GM12878 (cell line): ENCODE results near the gene NTF3. TPM values are rescaled to one million over a fixed set of nuclear protein-coding genes. Genes with fewer than 3 reads are reported as not detected.

Experiments used
- ATAC-seq: fragments of 200-7000 bp; cut with Tn5 transposase; 3 replicates; pipeline ENCODE4 v1.9.1; 2020; ENCODE audit warnings: mild to moderate bottlenecking, moderate library complexity
- BruUV-seq: library from RNA; stranded (reverse); fragments of 400-500 nt; replicated peaks from 2 replicates; lab custom pipeline; 2021; lab: Mats Ljungman, UMichigan
- CTCF ChIA-PET: fragments of 300-600 bp; sonication (Branson Sonifier 250); formaldehyde crosslinking; extraction: SDS; loops from one replicate; lab custom pipeline; 2021; ENCODE audit warnings: inconsistent platforms; lab: Yijun Ruan, JAX
- POLR2A ChIA-PET: fragments of 350-600 bp; formaldehyde crosslinking; extraction: SDS; loops from one replicate; lab custom pipeline; 2021; ENCODE audit warnings: inconsistent platforms; lab: Charles Lee
- RAD21 ChIA-PET: fragments of 300-600 bp; sonication (Branson Sonifier 250); formaldehyde crosslinking; loops from one replicate; lab custom pipeline; 2023; ENCODE audit warnings: antibody characterized with exemption; ENCODE audit not compliant: unreplicated experiment; lab: Charles Lee
- SMC1A ChIA-PET: fragments of 300-600 bp; sonication (Branson Sonifier 250); formaldehyde crosslinking; loops from one replicate; lab custom pipeline; 2023; ENCODE audit not compliant: unreplicated experiment, uncharacterized antibody; lab: Charles Lee
- DNase-seq: peaks from one replicate; pipeline ENCODE4 v3.0.0-alpha.2; 2011; ENCODE audit warnings: low read depth, low spot score
- FAIRE-seq: peaks from 3 replicates; lab custom pipeline; 2011; peaks lifted over from hg19 to GRCh38; lab: Jason Lieb, UNC
- H2AFZ ChIP-seq: 2 replicates; pipeline ENCODE4 v1.6.0; 2011; ENCODE audit warnings: low read depth, low read length, control low read depth; ENCODE audit not compliant: control insufficient read depth
- H3K27ac ChIP-seq: 2 replicates; pipeline ENCODE4 v1.5.1; 2011; ENCODE audit warnings: control low read depth; ENCODE audit not compliant: control insufficient read depth, insufficient read depth
- H3K27me3 ChIP-seq, 2 experiments: replicated peaks in 1 of 2; 2 replicates each; pipeline versions ENCODE4 v1.6.0 to v1.6.1; 2011; ENCODE audit warnings: low read length in 1 of 2; ENCODE audit not compliant: control insufficient read depth in 2 of 2, insufficient read depth in 2 of 2
- H3K36me3 ChIP-seq, 2 experiments: 2 replicates each; pipeline ENCODE4 v1.5.1; 2011; ENCODE audit warnings: low read length in 1 of 2; ENCODE audit not compliant: control insufficient read depth in 2 of 2, insufficient read depth in 2 of 2
- H3K4me1 ChIP-seq: 2 replicates; pipeline ENCODE4 v1.6.1; 2011; ENCODE audit warnings: mild to moderate bottlenecking, low read length, moderate library complexity, mixed read lengths; ENCODE audit not compliant: control insufficient read depth, insufficient read depth
- H3K4me2 ChIP-seq: 2 replicates; pipeline ENCODE4 v1.6.0; 2011; ENCODE audit warnings: control low read depth; ENCODE audit not compliant: control insufficient read depth, insufficient read depth
- H3K4me3 ChIP-seq: fragments of 200-600 bp; sonication (generic); 2 replicates; pipeline ENCODE4 v1.5.1; 2016
- H3K79me2 ChIP-seq: 2 replicates; pipeline ENCODE4 v1.6.0; 2011; ENCODE audit warnings: low read length; ENCODE audit not compliant: control insufficient read depth, insufficient read depth
- H3K9ac ChIP-seq: 2 replicates; pipeline ENCODE4 v1.8.0; 2011; ENCODE audit warnings: low read length, control low read depth, mixed read lengths; ENCODE audit not compliant: control insufficient read depth, insufficient read depth
- H3K9me3 ChIP-seq: replicated peaks from 3 replicates; pipeline ENCODE4 v1.5.1; 2011; ENCODE audit warnings: mild to moderate bottlenecking, low read length; ENCODE audit not compliant: control insufficient read depth, insufficient read depth
- H4K20me1 ChIP-seq: 2 replicates; pipeline ENCODE4 v1.6.0; 2011; ENCODE audit not compliant: control insufficient read depth, insufficient read depth
- BACH1 ChIP-seq: fragments of 450-650 bp; IDR thresholded peaks from 2 replicates; pipeline ENCODE4 v1.6.1; 2017; ENCODE audit warnings: mild to moderate bottlenecking, borderline replicate concordance
- EED ChIP-seq: sonication (generic); IDR thresholded peaks from 2 replicates; pipeline ENCODE4 v1.6.1; 2016; ENCODE audit warnings: antibody characterized with exemption, low read depth
- EZH2 ChIP-seq: IDR thresholded peaks from 2 replicates; pipeline ENCODE4 v1.6.1; 2012; ENCODE audit warnings: low read depth, mild to moderate bottlenecking, control low read depth, inconsistent platforms, low read length, borderline replicate concordance; ENCODE audit not compliant: control insufficient read depth
- HDGF ChIP-seq: fragments of 450-650 bp; IDR thresholded peaks from 2 replicates; pipeline ENCODE4 v1.6.1; 2016; ENCODE audit warnings: antibody characterized with exemption
- KAT2A ChIP-seq: conservative IDR thresholded peaks from 2 replicates; pipeline ENCODE4 v1.6.1; 2011; ENCODE audit warnings: low read depth, low read length; ENCODE audit not compliant: control insufficient read depth
- KLF5 ChIP-seq: fragments of 450-650 bp; IDR thresholded peaks from 2 replicates; pipeline ENCODE4 v1.6.1; 2014; ENCODE audit warnings: mild to moderate bottlenecking; ENCODE audit not compliant: partially characterized antibody
- NFYB ChIP-seq: IDR thresholded peaks from 2 replicates; pipeline ENCODE4 v1.6.1; 2011; ENCODE audit warnings: low read depth, mild to moderate bottlenecking, low read length, improper control_type of control experiment, moderate library complexity; ENCODE audit not compliant: insufficient read depth
- WGBS: methylation state at CpG from one replicate; pipeline ENCODE4 v1.1.6; 2016; ENCODE audit warnings: low lambda C conversion rate; ENCODE audit not compliant: insufficient replicate concordance, insufficient coverage; ENCODE audit errors: missing lambda C conversion rate; 5-methylcytosine and 5-hydroxymethylcytosine counted together
- in situ Hi-C: fragments of 300-500 bp; cut with MboI; formaldehyde crosslinking; loops from 9 replicates; pipeline ENCODE4 v1.14.3; 2018; ENCODE audit warnings: mixed read lengths
- intact Hi-C: fragments of 100-400 bp; cut with micrococcal nuclease; formaldehyde crosslinking; loops from one replicate; pipeline ENCODE4 v1.14.2; 2022; ENCODE audit not compliant: unreplicated experiment
- polyA plus RNA-seq, 11 experiments: library from polyadenylated mRNA; depleted of rRNA in 4 of 11; unstranded in 6 of 11; stranded (reverse) in 5 of 11; fragments of >200 nt; fragmentation: Nextera tagmentation in 4 of 11; fragmentation: Illumina TruSeq in 1 of 11; extraction: Ambion mirVana in 4 of 11; extraction: Trizol in 1 of 11; gene quantifications; 1 replicate in 1 of 11; 2 replicates in 10 of 11; pipeline versions ENCODE4 v1.2.1 to v1.2.3, GENCODE V29; 2011 to 2016; ENCODE audit warnings: inconsistent platforms in 2 of 11, missing spikeins in 2 of 11, low read depth in 1 of 11
- total RNA-seq, 4 experiments: library from RNA; depleted of rRNA in 3 of 4; stranded (reverse); fragments of >200 nt in 3 of 4; fragmentation: Illumina TruSeq in 1 of 4; extraction: Trizol in 1 of 4; gene quantifications; 2 replicates each; pipeline versions ENCODE4 v1.2.1 to v1.2.3, GENCODE V29; 2013 to 2021
- TF ChIP-seq, protein P1 (sequence below): fragments of 450-650 bp; IDR thresholded peaks from 2 replicates; pipeline ENCODE4 v1.6.1; 2017; ENCODE audit warnings: borderline replicate concordance
- TF ChIP-seq, protein P2 (sequence below): IDR thresholded peaks from 2 replicates; pipeline ENCODE4 v1.6.1; 2012; ENCODE audit warnings: low read depth, low read length, improper control_type of control experiment
- TF ChIP-seq, protein P3 (sequence below): fragments of 450-650 bp; IDR thresholded peaks from 2 replicates; pipeline ENCODE4 v1.6.1; 2017; ENCODE audit warnings: low read depth, mild to moderate bottlenecking, moderate library complexity
- TF ChIP-seq, protein P4 (sequence below): fragments of 450-650 bp; IDR thresholded peaks from 2 replicates; pipeline ENCODE4 v1.6.1; 2017; ENCODE audit warnings: mild to moderate bottlenecking

Gene NTF3
- total and polyA plus RNA-seq, 10 of the 15 experiments (the other 5 are each of a cell fraction or from before 2014, with no cell fraction given): 0.07 TPM; not detected in 9

DNA sequence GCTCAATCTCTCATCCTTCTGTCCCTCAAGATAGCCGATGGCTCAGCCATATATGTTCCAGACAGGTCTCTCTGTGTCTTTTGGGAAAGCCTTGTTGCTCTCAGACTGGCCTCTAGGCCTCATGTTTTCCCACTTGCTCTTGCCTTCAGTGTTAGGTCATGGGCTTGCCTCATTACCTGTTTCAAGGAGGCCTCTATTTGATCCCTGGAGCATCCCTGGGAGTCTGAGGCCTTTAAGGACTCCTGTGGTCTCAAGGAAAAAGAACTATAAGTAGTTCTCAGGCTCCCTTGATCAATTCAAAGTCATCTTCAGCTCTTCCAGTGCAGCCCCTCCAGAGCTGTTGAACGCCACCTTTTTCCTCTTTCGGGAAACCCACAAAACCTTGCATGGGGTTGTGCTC, 47.9 kb downstream of the NTF3 start:
- Histone ChIP-seq H3K36me3 (no peaks in the 10 kb centered on the region), H3K27ac (no peak overlapping the region), H3K4me3 (no peak overlapping the region), H3K9ac (no peak overlapping the region), H3K9me3 (no peaks in the 10 kb centered on the region), H2AFZ (no peak overlapping the region), H4K20me1 (no peaks in the 10 kb centered on the region), H3K27me3 (no peaks in the 10 kb centered on the region; a peak in 2 of 4 replicates), H3K4me2 (no peak overlapping the region), H3K79me2 (no peaks in the 10 kb centered on the region), H3K4me1 (no peaks in the 10 kb centered on the region)
- POLR2A ChIA-PET: no interaction called here
- WGBS: 14% methylated on average over 3 of the region's 3 CpGs
- intact Hi-C loops: no loop called here
- RAD21 ChIA-PET: no interaction called here
- ATAC-seq: no peak
- no peak for FAIRE-seq
- no peak for DNase-seq
- no peak for TF ChIP-seq KLF5
- TF ChIP-seq EZH2: no peak
- no peak for TF ChIP-seq HDGF
- in situ Hi-C loops: no loop called here
- CTCF ChIA-PET: no interaction called here
- BruUV-seq: no TSS peak
- SMC1A ChIA-PET: no interaction called here

DNA sequence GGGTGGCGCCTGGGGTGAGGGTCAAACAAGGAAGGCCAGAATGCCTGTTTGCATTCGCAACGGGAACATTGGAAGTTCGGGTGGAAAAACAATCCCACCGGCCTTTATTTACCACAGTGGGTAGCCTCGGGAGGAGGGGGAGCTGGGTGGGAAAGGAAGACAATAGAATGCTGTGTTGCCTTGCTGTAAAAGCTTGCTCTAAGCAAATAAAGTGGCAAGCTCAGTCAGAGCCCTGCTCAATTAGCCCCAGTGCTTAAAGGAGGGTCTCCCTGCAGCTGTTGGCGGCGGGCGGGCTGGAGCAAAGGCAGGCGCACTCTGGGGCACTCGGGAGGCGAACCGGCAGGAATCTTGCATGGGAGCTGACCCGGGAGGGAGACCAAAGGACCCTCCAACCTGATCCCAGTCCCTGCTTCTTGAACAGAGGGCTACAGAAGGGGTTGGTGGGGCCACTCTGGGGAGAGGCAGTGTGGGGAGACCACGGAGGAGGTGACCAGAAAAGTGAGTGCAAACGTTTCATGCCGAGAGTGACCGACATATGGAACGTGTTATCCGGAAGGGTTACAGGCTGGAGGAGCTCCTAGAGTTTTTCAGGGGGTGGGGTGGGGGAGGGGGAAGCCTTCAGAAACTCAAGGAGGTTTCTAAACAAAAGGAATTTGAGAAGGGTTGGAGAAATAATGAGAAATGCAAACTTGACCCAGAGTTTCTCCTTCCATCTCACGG, 48.5 kb downstream of the NTF3 start:
- Histone ChIP-seq H3K27ac (no peak overlapping the region), H2AFZ (no peak overlapping the region), H3K79me2 (no peaks in the 10 kb centered on the region), H3K36me3 (no peaks in the 10 kb centered on the region), H3K4me1 (no peaks in the 10 kb centered on the region), H3K9me3 (no peaks in the 10 kb centered on the region), H3K4me2 (no peak overlapping the region), H3K4me3 (no peak overlapping the region), H3K9ac (no peak overlapping the region), H4K20me1 (no peaks in the 10 kb centered on the region), H3K27me3 (no peaks in the 10 kb centered on the region; a peak in 2 of 4 replicates)
- in situ Hi-C loops: no loop called here
- ATAC-seq (no peak), FAIRE-seq (no peak), DNase-seq (no peak)
- RAD21 ChIA-PET: no interaction called here
- SMC1A ChIA-PET: no interaction called here
- intact Hi-C loops: no loop called here
- BruUV-seq: no TSS peak
- POLR2A ChIA-PET: no interaction called here
- 44% methylated on average over 21 of the region's 21 CpGs for WGBS
- CTCF ChIA-PET: no interaction called here
- TF ChIP-seq, protein P1, sequence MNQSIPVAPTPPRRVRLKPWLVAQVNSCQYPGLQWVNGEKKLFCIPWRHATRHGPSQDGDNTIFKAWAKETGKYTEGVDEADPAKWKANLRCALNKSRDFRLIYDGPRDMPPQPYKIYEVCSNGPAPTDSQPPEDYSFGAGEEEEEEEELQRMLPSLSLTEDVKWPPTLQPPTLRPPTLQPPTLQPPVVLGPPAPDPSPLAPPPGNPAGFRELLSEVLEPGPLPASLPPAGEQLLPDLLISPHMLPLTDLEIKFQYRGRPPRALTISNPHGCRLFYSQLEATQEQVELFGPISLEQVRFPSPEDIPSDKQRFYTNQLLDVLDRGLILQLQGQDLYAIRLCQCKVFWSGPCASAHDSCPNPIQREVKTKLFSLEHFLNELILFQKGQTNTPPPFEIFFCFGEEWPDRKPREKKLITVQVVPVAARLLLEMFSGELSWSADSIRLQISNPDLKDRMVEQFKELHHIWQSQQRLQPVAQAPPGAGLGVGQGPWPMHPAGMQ: no peak
- TF ChIP-seq KAT2A (no peak), NFYB (no peak), EED (no peak), BACH1 (no peak)
- TF ChIP-seq, protein P2, sequence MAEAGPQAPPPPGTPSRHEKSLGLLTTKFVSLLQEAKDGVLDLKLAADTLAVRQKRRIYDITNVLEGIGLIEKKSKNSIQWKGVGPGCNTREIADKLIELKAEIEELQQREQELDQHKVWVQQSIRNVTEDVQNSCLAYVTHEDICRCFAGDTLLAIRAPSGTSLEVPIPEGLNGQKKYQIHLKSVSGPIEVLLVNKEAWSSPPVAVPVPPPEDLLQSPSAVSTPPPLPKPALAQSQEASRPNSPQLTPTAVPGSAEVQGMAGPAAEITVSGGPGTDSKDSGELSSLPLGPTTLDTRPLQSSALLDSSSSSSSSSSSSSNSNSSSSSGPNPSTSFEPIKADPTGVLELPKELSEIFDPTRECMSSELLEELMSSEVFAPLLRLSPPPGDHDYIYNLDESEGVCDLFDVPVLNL: no peak
- TF ChIP-seq, protein P3, sequence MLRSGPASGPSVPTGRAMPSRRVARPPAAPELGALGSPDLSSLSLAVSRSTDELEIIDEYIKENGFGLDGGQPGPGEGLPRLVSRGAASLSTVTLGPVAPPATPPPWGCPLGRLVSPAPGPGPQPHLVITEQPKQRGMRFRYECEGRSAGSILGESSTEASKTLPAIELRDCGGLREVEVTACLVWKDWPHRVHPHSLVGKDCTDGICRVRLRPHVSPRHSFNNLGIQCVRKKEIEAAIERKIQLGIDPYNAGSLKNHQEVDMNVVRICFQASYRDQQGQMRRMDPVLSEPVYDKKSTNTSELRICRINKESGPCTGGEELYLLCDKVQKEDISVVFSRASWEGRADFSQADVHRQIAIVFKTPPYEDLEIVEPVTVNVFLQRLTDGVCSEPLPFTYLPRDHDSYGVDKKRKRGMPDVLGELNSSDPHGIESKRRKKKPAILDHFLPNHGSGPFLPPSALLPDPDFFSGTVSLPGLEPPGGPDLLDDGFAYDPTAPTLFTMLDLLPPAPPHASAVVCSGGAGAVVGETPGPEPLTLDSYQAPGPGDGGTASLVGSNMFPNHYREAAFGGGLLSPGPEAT: no peak
- TF ChIP-seq, protein P4, sequence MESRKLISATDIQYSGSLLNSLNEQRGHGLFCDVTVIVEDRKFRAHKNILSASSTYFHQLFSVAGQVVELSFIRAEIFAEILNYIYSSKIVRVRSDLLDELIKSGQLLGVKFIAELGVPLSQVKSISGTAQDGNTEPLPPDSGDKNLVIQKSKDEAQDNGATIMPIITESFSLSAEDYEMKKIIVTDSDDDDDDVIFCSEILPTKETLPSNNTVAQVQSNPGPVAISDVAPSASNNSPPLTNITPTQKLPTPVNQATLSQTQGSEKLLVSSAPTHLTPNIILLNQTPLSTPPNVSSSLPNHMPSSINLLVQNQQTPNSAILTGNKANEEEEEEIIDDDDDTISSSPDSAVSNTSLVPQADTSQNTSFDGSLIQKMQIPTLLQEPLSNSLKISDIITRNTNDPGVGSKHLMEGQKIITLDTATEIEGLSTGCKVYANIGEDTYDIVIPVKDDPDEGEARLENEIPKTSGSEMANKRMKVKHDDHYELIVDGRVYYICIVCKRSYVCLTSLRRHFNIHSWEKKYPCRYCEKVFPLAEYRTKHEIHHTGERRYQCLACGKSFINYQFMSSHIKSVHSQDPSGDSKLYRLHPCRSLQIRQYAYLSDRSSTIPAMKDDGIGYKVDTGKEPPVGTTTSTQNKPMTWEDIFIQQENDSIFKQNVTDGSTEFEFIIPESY: no peak
